Fibroblast of gingiva (primary cell): ENCODE results near the gene CDKN1B.

Experiments used
- DNase-seq: peaks from one replicate; pipeline ENCODE4 v3.0.0-alpha.2; 2011; ENCODE audit warnings: low read depth

The CDKN1B gene

GRCh38 chr12:12759234-12759915 is 42.2 kb downstream of the CDKN1B start:
- DNase-seq, result peak; percentile 20

- no peak for DNase-seq
These were observed 47.7 kb downstream of the CDKN1B start for GRCh38 chr12:12764824-12765223.

GRCh38 chr12:12770262-12770661 is 53.1 kb downstream of the CDKN1B start:
- no peak for DNase-seq
